GM12872 (cell line): Measurements from ENCODE around the gene TMEM138.

Experiments used
- CTCF ChIP-seq: IDR thresholded peaks from 3 replicates; pipeline ENCODE4 v1.5.1; 2011; ENCODE audit warnings: low read depth, mild to moderate bottlenecking, low read length, moderate library complexity; ENCODE audit not compliant: insufficient read depth

The TMEM138 gene

DNA sequence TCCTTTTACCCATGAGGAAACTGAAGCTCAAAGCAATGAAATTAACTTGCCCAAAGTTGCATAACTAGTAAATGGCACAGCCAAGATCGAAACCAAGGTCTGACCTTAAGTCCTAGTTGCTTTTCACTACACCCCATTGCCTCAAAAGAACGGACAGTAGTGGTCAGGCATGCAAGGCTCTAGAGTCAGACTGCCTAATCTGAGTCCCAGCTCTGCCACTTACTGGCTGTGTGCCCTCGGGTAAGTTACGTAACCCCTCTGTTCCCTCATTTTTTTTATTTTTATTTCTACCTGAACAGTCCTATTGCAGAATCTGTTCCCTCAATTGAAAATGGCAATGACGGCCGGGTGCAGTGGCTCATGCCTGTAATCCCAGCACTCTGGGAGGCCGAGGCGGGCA lies 10.1 kb upstream of the TMEM138 start:
- TF ChIP-seq CTCF: no peak

DNA sequence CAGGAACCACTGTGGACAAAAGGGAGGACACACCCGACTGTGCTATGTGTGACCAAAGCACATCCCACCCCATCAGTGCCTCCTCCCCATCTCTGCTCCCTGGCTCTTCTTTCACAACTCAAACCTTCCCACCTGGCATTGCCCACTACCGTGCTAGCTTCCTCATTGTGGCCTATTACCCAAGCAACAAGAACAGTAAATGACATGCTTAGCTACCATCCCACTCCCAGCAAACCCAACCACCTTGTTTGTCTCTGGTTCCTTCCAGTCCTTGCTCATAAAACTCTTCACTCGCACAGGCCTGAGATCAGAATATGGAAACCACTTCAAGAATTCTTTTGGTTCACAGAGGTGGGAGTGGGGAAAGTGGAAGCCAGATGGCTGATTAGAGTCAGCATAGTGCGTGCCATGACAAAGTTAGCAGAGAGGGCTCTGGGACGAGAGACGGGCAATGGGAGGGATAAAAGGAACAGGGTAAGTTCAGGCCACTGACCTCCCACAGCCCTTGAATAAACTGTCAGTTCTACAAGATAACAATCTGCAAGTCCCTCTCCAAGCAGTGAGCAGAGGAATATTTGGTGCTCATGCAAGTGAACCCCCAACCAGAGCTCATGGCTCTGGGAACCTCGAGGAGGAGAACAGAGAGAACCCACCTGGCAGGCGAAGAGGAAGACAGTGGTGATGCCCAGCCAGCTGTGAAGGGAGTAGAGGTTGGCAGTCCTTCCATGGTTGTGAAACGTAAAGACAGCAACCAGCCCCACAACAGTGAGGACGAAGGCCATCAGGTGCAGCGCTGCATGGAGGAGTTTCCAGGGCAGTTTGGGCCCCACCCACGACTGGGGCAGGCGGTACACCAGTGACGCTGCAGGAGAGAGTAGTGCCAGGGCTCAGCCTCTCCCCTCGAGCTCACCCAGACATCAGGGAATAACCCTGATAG lies 8.8 kb upstream of the TMEM138 start:
- TF ChIP-seq CTCF: no peak

GRCh38 chr11:61354208-61354607 lies 8.0 kb upstream of the TMEM138 start:
- TF ChIP-seq CTCF: no peak

GRCh38 chr11:61356706-61357105 lies 5.5 kb upstream of the TMEM138 start:
- TF ChIP-seq CTCF: no peak

DNA sequence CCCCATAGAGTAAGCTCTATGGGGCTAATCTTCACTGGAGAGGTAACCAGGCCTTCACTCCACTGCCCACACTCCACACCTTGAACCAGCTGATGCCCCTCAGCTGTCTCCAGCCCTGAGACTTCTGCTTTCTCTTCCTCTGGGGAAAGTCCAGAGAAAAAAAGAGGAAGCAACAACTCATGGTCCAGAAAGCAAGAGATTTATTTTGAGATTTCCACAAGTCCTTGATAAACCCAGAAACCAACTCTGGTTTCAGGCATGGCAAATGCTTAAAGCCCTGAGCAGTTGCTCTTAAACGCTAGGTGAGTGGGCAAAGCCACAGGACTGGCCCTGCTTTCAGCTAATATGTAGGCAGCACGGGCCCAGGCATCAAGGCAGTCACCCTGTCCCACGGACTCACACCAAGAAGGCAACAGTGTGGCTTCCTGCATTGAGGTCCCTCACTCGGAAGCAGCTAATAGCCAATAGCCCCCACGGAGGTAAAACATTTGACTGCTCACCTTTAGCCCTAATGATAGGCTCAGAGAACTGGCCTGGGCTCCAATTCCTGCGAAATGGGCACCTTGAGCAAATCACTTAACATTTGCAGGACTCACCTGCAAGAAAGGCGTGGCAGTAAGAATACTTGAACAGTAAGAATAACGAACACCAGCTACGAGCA lies 4.8 kb upstream of the TMEM138 start:
- TF ChIP-seq CTCF: no peak

DNA sequence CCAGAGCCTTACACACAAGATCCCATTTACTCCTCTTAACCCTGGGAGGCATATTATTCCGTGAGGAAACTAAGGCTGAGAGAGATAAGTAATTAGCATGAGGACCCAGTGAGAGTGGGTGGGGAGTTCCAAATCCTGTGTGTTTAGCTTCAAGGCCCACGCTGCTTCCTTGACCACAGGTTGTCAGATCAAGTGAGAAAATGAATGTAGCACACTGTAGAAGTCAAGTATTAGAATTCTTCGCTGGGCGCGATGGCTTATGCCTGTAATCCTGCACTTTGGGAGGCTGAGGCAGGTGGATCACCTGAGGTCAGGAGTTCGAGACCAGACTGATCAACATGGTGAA lies 4.3 kb upstream of the TMEM138 start:
- TF ChIP-seq CTCF: no peak

DNA sequence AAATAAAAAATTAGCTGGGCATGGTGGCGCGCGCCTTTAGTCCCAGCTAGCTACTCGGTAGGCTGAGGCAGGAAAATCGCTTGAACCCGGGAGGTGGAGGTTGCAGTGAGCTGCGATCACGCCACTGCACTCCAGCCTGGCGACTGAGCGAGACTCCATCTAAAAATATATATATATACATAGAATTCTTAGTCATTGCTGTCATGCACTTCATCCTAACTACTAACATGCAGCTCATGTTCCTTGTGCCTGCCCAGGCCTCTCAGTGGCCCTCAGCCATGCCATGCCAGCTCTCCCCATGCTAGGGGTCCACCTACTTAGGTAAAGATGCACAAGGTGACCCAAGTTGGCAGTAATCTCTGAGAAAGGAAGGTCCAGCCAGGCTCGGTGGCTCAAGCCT lies 3.6 kb upstream of the TMEM138 start:
- no peak for TF ChIP-seq CTCF
